T-helper 2 cell (primary cell): ENCODE measurements around the gene DDX11.
"Not testable (repeated sequence)": the region's sequence is repeated elsewhere in the genome, so short reads cannot be mapped to it uniquely, and the experiment has no call there.

ENCODE experiments used
- DNase-seq, 5 experiments: peaks; one replicate each; pipeline versions ENCODE4 v3.0.0 to v3.0.0-alpha.2; 2012 to 2022
- total RNA-seq, 2 donors: gene quantifications; one replicate each; lab custom pipeline; 2026; lab: John Stamatoyannopoulos, UW

DDX11 gene
- total RNA-seq = 37.7 to 47.2 reads per million in 2 donors

DNA sequence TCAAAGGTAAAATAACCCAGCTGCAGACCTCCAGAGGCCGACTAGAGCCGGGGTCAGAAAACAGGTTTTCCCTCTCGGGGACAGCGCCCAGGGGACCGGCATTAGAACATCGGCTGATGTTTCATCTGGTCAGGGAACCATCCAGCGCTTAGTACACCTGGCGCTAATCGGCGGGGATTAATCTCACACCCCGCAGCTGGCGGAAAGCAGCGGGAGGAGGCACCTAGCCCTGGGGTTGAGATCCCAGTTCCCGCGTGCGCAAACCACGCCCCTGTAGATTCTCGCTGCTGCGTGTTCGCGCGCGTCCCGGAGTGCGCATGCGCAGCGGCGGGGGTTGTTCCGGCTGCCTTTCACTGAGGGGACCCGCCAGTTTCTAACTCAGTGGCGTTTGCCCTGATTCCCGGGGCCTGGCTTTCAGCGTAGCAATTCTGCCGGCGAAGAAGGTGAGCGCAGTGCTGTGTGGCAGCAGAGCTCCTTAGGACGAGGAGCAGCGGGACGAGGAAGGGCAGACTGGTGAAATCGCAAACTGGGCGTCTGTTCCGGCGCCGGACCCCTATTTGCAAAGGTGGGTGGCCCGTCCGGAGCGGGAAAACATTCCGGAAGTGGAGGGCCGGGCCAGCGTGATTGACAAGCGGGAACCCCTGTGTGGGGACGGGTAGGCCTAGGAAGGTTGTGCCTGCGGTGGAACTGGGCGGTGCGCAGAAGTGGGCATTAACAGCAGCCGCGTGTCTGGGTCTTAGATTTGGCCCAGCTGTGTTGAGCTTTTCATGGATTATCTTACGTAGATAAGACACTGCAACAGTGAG lies at the start of gene DDX11:
TSS of gene DDX11 (plus strand) at position 334 of the 806 bp plus-strand sequence. CDS start 4,534 bp downstream, outside the sequence.
- peak; percentile 82 to 94 (median 92) for DNase-seq

DNA sequence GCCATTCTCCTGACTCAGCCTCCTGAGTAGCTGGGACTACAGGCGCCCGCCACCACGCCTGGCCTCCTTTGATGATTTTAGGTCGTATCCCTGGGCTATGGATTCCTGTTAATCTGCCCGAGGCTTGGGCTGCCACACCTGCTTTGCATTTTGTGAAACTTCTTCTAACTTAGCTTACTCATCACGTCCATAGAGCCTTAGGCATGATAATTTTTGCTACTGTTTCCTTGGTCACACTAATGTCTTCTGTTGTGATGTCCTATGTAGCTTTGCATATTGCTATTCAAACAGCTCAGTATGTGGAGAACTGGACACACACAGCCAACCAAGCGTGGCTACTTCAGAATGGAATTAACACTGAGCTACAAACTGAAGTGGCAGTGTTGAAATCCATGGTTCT lies 47.5 kb upstream of the DDX11 start:
- no peak for DNase-seq

DNA sequence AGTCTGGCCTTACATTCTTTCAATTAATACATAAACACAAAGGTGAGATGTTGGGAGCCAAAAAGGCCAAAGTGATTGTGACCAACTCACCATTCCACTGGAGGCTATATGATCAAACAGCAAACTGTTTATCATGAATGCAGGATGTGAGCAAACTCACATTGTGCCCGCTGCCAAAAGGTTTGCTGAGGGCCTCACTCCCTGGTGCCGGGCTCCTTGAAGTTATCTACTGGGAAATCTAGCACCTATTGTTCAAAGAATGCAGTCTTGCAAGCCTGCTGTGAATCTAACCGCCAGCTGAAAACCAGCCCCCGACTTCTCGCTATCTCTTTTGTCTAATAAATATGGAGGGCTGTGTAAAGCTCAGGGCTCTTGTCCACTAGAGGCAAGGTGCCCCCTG lies 46.7 kb upstream of the DDX11 start:
- not testable (repeated sequence) for DNase-seq

DNA sequence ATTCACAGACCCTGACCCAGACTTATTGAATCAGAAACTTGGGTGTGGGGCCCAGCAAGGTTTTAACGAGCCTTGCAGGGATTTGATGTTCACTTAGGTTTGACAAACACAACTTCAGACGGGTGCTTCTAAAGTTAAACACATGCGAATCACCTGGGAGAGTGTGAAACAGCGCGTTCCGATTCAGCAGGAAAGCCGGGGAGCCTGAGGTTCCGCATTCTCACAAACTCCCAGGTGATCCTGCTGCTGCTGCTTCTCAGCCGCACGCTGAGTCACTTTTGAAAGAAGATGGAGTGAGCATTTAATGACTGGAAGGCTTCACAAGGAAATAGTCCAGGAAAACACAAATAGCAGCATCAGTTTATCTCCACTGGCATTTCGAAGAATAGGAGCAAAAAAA lies 44.2 kb upstream of the DDX11 start:
- DNase-seq = no peak

DNA sequence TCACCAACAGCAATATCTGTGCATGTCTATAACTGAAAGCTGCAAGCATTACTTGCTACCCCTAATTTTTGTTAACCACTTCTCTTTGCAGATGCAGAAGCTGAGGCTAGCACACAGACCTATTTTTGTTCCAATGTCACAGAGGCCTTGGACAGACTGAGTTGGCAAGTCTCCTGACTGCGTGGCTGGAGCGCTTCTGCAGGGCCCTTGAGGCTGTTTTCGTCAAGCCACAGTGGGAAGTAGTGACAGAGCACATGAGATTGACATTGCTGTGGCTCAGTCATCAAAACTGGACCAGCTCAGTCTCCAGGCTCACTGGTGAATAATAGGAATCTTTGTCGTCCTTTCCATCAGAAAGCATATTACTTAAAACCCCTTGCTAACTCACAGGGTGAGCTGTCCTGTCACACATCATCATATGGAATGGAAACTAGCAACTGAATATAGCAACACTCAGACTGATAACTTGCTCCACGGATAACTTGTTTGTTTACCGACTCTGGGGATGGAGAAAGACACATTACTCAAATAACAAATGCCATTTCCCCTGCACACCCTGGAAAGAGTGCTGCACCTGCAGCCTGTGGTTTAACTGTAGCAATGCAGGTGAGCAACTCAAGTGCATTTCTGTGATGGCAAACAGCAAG lies 43.6 kb upstream of the DDX11 start:
- no peak for DNase-seq

DNA sequence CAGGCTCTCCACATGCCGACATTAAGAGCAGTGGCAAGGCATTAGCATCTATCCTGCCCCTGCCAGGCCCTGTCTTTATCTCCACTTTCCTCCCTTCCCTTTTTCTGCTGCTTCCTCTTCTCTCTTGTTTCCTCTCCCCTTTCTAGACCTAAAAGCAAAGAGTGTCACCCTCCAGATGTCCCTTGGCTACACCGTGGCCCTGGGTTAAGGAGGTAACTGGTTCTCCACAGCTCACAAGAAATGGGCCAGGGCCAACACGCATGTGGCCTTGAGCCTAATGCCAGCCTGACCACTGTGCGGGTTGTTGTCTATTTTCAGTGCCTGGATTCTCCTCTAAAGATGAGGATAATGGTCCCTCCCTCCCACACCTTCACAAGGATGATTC lies 41.7 kb upstream of the DDX11 start:
- no peak for DNase-seq

DNA sequence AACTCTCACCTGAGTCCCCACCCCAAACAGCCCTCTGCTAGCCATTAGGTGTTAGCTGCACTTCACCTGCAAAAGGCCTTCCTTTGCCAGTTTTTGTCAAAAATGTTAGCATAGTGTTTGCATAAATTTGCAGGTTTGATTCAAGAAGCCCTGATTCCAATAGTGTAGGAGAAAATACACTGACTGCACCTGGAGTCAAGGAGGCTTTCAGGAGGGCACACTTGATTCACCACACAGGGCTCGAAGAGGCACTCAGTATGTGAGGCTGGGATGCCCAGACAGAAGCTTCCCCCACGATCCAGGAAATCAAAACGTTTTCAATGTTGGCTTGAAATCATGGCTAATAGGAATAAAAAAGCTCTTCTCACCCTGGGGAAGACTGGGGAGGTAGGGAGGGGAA lies 40.5 kb upstream of the DDX11 start:
- DNase-seq = no peak

DNA sequence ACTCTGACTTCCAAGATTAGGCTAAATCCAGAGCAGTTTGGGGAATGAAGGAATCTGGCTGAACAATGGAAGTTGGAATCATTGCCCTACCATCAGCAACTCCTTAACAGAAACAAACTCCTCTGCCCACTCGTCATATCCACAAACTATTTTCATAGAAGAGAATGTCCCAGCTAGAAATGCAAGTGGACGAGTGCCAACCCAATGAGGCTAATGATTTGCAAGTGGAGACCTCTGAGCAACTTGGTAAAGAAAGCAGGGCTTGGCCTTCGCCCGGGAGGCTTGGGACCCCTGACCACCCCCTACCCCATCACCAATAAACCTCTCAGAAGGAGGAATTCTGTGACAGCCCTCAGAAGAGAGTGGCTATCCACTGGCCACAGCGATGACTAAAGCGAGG lies 40.0 kb upstream of the DDX11 start:
- DNase-seq = no peak

DNA sequence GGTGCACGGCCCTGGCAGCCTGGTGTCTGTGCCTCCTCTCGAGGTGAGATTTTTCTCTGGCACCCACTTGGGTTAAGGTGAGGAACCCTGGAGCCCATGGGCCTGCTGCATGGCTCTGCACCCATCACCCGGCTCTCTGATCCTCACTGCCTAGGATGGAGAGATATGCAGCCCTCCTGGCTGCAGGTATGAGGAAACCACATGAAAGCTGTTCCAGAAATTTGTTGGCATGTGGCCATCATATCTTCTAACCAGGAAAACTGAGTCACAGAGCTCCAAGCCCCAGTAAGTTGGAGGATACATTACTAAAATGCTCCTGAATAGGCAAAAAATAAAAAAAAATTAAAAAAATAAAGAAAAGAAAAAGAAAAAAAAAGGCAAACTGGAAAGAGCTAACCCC lies 39.3 kb upstream of the DDX11 start:
- DNase-seq = no peak

DNA sequence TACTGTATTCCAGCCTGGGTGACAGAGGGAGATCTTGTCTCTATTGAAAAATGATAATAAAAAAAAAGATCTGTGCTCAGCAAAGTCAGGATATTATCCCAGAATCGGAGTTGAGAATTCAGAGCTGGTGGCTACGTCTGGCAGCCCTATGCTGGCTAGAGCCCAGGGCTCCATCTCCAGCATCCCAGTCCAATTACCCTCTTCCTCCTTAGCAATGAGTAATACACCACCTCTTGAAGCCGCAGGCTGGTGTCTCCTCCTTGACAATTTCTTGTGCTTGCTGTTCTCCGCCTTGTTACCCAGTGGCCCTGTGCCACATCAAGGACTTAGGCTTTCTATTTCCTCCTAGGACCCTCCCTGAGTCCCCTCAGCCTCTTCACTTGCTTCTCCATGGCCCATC lies 38.4 kb upstream of the DDX11 start:
- DNase-seq = no peak

DNA sequence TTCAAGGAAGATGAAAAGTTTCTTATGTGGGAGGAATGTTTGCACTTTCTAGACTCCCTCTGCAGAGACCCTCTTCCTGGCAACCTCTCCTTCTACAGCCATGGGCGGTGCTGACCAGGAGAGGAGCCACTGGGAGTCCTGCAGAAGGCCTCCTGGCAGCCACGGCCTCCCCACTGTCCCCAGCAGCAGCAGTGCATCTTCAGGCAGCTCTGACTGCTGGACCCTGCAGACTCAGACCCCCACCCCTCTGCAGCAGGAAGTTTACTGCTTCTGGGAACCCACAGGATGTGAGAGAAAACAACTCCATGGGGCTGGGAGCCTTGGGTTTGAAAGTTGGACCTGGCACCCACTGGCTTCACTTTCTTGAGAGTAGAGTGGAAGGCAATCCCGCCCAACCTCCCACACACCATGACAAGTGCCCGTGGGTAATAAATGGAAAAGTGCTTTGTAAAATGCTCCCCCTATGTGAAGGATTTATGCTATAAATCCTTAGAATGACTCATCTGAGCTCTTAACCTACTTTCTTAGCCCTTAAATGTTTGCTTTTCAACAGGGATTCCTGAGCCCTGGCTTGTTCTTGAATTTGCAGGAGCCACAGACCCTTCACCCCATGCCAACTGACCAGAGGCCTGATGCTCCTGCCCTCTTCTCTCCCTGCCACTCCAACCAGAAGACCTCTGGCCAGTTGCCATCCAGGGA lies 37.5 kb upstream of the DDX11 start:
- DNase-seq = no peak

DNA sequence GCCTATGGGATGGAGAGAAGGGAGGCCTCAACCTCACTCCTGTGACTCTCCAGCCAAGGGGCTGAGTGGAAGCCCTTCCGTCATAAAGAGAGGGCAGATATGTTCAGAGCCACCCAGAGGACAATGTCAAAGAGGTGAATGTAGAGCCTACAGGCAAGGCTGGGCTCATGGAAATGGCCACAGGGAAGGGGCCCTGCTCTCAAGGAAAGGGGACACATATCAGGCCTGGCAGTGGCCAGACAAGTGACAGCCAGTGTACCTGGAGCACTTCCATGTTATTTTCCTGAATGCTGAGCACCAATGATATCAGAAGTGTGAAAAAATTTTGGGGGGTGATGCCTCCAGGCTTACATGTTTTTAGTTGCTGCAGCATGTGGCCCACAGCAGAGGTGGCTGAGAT lies 36.6 kb upstream of the DDX11 start:
- DNase-seq = no peak

DNA sequence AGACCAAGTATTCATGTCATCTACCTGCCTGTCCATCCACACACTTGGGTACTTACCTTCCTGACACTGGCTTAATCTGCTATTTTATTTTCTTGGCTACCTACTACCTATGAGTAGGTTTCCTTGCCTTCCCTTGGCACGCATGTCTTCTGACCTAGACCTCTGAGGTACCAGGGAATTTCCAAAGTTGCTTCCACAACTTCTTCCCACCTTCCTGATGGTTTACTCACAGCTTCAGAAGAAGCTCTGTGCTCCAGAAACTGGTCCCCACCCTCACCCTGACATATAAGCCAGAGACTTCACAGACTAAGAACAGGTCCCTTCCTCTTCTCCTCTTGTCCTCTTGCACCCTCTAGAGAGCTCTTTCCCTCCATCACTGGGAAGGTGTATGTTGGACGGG lies 35.7 kb upstream of the DDX11 start:
- DNase-seq = no peak

DNA sequence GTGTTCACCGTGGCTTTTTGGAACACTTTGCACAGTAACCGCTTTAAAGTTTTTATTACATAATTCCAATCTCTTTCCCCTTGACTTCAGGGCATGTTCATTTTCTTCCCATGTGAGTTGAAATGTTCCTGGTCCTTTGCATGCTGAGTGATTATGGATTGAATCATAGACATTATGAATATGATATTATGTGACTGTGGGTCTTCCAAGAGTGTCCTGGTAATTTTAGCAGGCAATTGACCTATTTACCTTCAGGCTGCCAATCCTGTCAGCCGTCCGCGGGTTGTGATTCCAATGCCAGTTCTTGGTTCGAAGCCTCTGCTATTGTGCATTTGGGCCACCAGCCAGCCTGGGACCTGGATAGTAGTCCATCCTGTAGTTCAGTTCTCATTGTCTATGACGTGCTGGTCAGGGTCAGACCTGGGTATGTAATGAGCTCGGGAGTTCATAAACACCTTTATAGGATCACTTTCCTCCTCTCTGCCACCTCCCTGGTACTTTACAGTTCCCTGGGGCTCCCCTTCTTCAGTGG lies 32.6 kb upstream of the DDX11 start:
- DNase-seq = no peak

DNA sequence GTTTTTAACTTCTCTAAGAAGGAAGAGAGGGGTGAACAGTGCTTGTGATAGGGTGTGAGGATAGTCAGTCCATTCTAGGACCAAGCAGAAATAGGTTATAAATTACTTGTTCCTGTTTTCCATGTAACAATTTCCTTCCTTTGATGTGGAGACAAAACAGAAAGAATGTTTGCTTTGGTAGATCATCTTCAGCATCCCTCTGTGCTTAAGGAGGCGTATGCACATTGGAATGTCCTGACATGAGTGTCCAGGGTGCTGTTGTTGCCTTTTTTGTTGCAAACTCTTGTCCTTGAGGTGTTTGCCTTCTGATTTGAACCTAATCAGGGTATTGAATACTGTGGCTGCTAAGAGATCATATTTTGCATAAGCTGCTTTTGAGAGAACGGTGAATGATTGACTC lies 23.5 kb upstream of the DDX11 start:
- not testable (repeated sequence) for DNase-seq

DNA sequence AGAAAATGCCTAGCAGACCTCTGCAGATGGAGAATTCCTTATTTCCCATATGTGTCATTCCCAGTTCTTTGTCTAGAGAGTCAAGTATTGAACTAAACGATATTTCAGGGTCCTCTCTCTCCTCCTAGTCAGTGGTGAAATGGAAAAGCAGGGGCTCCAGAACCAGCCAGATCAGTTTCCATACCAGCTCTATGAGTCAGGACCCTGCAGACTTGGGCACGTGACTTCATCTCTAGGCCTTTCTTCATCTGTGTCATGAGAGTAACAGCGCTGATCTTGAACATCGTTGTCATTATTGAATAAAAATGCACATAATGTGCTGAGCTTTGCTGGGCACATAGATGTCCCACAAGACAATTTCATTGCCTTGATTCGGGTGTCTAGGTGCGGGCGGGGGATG lies 23.1 kb upstream of the DDX11 start:
- not testable (repeated sequence) for DNase-seq

DNA sequence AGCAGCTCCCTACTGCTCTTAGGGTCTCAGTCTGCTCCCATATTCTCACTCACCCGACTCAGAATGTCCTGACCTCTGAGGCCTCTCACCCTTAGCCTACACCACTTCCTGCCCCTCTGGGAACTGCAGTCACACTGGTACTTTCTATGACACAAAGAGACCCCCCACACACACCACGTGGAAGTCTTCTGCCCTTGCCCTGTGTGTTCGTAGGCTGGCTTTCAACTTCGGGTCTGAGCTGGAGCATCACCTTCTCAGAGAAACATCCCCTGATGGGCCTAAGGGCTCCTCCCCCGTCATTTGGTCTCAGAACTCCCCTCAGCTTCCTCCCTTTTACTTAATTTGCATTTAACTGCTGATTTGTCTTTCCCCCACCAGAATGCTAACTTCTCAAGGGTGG lies 22.0 kb upstream of the DDX11 start:
- peak in 1 of 5 experiments; percentile 59 for DNase-seq

DNA sequence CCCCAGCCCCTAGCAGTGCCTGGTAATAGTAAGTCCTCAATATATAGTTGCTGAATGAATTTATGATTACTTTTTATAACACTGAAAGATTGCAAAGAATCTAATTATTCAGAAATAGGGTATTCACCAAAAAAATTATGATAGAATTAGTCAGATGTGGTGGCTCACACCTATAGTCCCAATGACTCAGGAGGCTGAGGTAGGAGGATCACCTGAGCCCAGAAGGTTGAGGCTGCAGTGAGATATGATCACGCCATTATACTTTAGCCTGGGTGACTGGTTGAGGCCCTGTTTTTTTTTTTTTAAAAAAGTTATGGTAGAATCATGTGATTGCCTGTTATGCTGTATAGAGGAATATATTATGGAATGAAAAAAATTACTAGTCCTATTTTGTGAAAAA lies 21.5 kb upstream of the DDX11 start:
- not testable (repeated sequence) for DNase-seq

DNA sequence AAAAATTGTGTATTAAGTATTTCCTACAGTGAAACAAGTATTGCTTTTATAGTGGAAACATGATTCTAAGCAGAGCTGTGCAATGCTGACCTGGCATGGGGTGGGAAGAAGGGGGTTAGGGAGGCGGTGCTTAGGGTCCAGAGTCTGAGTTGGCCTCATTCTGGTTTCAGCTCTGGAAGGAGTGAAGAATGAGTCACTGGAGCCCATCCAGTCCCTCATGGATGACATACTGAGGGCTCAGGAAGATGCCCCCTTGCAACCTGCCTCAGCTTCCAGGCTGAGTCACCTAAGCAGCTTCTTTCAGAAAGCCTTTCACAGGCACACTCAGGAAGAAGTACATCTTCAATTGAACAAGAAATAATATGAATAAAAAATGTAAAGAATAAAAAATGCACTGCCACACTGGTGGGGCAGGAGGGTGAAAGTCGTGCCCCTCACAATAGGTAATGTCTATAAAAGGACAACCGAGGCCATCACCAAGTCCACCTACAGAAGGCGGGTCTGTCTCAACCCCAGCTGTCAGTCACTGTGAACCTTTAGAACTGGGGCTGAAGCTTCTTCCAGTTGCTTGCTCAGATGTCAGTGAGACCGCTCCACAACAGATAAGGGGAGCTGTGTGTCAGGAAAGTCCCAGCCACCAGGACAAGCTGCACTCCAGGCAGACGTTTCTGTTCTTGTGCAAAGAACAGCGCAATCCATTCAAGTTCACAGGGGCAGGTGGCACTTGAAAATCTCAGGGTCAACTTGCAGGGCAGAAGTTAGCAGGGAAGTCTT lies 20.8 kb upstream of the DDX11 start:
- not testable (repeated sequence) for DNase-seq

DNA sequence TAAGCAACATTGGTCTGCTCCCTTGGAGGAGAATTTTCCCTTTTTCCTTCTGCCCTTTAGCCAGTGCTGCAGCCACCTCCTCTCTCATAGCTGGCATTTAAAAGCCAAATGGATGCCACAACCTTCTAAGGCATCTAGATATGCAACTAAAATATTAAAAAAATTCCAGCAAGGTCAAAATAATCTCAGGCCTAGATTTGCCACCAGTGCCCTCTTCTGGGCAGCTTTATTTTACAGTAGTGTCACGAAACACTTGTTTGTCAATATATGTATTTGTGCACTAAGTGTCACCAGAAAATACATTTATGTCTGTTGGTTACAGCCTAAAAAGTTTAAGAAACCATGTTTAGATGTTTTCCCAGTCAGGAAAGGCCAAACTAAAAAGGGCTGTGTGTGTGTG lies 19.7 kb upstream of the DDX11 start:
- peak in 1 of 5 experiments; percentile 20 for DNase-seq

DNA sequence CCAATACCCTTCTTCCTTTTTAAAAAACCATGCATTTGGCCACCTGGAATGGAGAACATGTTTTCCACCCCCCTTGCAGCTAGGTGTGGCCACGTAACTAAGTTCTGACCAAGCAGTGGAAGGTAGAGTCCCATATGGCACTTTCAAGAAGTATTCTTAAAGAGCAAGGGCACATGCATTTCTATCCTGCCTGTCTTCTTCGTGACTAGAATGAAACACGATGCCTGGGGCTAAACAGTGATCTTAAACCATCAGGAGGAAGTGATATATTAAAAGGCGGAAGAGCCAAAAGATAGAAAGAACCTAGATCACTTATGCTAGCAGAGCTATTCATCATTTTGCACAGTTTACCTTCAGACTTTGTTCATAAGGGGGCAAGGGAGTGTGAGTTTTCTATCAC lies 16.0 kb upstream of the DDX11 start:
- DNase-seq = no peak

DNA sequence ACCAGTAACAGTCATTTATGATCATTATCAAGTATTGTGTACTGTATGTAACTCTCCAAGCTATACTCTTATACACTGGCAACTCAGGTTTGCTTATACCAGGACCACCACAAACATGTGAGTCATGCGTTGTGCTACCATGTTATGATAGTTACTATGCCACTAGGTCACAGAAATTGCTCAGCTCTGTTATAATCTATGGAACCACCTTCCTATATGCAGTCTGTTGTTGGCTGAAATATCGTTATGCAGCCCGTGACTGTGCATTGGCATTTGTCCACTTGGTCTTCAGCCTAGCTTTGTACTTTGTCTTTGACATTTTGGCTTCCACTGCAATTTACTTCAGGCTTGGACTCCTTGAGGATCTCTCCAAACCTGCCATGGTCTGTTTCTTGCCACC lies 7.5 kb upstream of the DDX11 start:
- DNase-seq = not testable (repeated sequence)

DNA sequence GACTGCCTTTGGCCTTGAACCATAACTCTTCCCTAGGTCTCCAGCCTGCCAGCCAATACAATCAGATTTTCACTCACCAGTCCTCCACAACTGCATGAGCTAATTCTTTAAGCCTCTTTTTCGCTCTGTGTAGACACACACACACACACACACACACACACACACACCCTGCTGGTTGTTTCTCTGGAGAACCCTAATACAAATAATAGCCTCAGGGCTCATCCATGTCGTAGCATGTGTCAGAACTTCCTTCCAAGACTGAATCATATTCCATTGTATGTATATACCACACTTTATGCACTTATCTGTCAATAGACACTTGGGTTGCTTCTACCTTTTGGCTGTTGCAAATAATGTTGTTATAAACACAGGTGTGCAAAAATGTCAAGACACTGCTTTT lies 6.0 kb upstream of the DDX11 start:
- DNase-seq = not testable (repeated sequence)
